CD4-positive, alpha-beta memory T cell (primary cell): ENCODE measurements around the gene REXO5. TPM values are rescaled to one million over a fixed set of nuclear protein-coding genes. Genes with fewer than 3 reads are reported as not detected.

Experiments used
- CTCF ChIA-PET: fragments of 350-600 bp; sonication (Branson Sonifier 250); formaldehyde crosslinking; loops from one replicate; lab custom pipeline; 2021; ENCODE audit warnings: inconsistent platforms; ENCODE audit not compliant: partially characterized antibody; lab: Charles Lee
- POLR2A ChIA-PET: fragments of 350-600 bp; sonication (Branson Sonifier 250); formaldehyde crosslinking; loops from one replicate; lab custom pipeline; 2021; ENCODE audit not compliant: partially characterized antibody; lab: Charles Lee
- DNase-seq, 5 donors: peaks; one replicate each; pipeline versions ENCODE4 v3.0.0 to v3.0.0-alpha.2; 2020 to 2022; ENCODE audit warnings: mixed read lengths in 1 of 5
- H3K27ac ChIP-seq: one replicate; pipeline ENCODE4 v1.7.0; 2013; ENCODE audit warnings: low read depth, low read length
- H3K27me3 ChIP-seq: 2 replicates; pipeline ENCODE4 v1.7.0; 2013; ENCODE audit warnings: mild to moderate bottlenecking, low read length, moderate library complexity; ENCODE audit not compliant: insufficient read depth
- H3K36me3 ChIP-seq: 2 replicates; pipeline ENCODE4 v1.7.0; 2013; ENCODE audit warnings: mild to moderate bottlenecking, low read length, moderate library complexity; ENCODE audit not compliant: insufficient read depth
- H3K4me1 ChIP-seq: 2 replicates; pipeline ENCODE4 v1.7.0; 2013; ENCODE audit warnings: mild to moderate bottlenecking, low read length, moderate library complexity; ENCODE audit not compliant: insufficient read depth
- H3K4me3 ChIP-seq, 2 donors: one replicate each; pipeline ENCODE4 v1.7.0; 2013; ENCODE audit warnings: low read length in 2 of 2, mild to moderate bottlenecking in 1 of 2
- H3K9me3 ChIP-seq, 2 donors: one replicate each; pipeline ENCODE4 v1.7.0; 2013; ENCODE audit warnings: low read length in 2 of 2, control low read depth in 1 of 2; ENCODE audit not compliant: control insufficient read depth in 1 of 2
- H3K27ac Mint-ChIP-seq, 7 donors: one replicate each; pipeline ENCODE4 v1.8.0; 2020 to 2021; ENCODE audit warnings: mixed read lengths in 7 of 7, mild to moderate bottlenecking in 6 of 7, inconsistent platforms in 3 of 7, moderate library complexity in 3 of 7
- H3K27me3 Mint-ChIP-seq, 2 donors: one replicate each; pipeline ENCODE4 v1.8.0; 2020 to 2021; ENCODE audit warnings: mixed read lengths in 2 of 2
- H3K36me3 Mint-ChIP-seq, 2 donors: one replicate each; pipeline ENCODE4 v1.8.0; 2020 to 2021; ENCODE audit warnings: mixed read lengths in 2 of 2, inconsistent platforms in 1 of 2, mild to moderate bottlenecking in 1 of 2
- H3K4me1 Mint-ChIP-seq, 4 donors: one replicate each; pipeline ENCODE4 v1.8.0; 2020 to 2021; ENCODE audit warnings: mixed read lengths in 4 of 4, mild to moderate bottlenecking in 1 of 4
- H3K4me3 Mint-ChIP-seq, 8 donors: one replicate each; pipeline ENCODE4 v1.8.0; 2020 to 2021; ENCODE audit warnings: mixed read lengths in 8 of 8, mild to moderate bottlenecking in 7 of 8, moderate library complexity in 6 of 8, inconsistent platforms in 3 of 8
- H3K9me3 Mint-ChIP-seq, 8 donors: one replicate each; pipeline ENCODE4 v1.8.0; 2020 to 2021; ENCODE audit warnings: mixed read lengths in 8 of 8, mild to moderate bottlenecking in 5 of 8, inconsistent platforms in 3 of 8, moderate library complexity in 1 of 8
- intact Hi-C: fragments of 100-400 bp; cut with micrococcal nuclease; formaldehyde crosslinking; loops from one replicate; pipeline ENCODE4 v1.15.1; 2023
- polyA plus RNA-seq, 2 donors: library from polyadenylated mRNA; unstranded; fragments of 300-500 nt; fragmentation: Illumina TruSeq; gene quantifications; one replicate each; pipeline ENCODE4 v1.2.3, GENCODE V29; 2021
- total RNA-seq, 2 experiments: library from RNA; stranded (reverse); gene quantifications; one replicate each; pipeline ENCODE4 v1.2.3, GENCODE V29; 2021

REXO5 gene
- total and polyA plus RNA-seq, 4 experiments from 2014 or later: 0.22 to 1.1 (median 0.46) TPM

DNA sequence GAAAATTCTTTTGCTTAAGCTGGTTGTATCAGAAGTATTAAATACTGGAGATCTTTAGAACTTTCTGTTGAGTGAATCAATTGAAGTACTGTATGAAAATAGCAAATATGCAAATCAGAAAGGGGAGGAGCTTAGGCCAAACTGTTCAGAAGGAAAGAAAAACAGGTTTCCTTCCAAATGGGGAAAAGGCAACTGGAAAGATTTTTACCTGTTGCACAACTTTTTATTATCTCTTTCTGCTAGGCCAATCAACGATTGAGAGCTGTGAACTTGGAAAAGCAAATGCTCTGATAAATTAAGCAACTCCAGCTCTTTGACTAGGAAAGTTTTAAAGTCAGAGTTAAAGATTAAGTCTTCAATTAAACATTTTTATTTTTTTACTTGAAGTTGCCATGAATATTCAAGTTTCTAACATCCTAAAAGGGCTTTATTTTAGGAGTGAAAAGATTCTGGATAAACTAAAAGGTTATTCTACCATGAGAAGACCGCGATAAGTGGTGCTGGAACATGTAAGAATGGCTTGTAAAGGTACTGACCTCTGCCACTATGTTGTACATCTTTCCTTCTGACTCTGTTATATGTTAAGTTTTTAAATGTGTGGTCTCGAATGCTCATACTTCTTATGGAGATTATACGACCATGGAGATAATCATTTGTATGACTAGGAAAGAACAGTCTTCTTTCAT lies 77.4 kb downstream of the REXO5 start:
- H3K4me1 Mint-ChIP-seq: peaks cover 22 to 32% (median 27%) of the 10 kb centered on the region in 4 donors
- ChIA-PET POLR2A (interaction anchor here (1.3 kb wide), 1 partner anchor 9 kb away, joined by 6 read pairs; no protein-coding TSS in a partner anchor), CTCF (interaction anchor here (1.2 to 2.6 kb wide), 2 partner anchors 9 to 33 kb away, joined by 8 to 9 read pairs; no protein-coding TSS in a partner anchor)
- H3K27me3 Mint-ChIP-seq: no peaks in the 10 kb centered on the region
- Histone ChIP-seq H3K9me3 (no peaks in the 10 kb centered on the region), H3K4me3 (no peak overlapping the region), H3K27ac (no peak overlapping the region), H3K27me3 (no peaks in the 10 kb centered on the region), H3K4me1 (peaks cover 10% of the 10 kb centered on the region), H3K36me3 (no peaks in the 10 kb centered on the region)
- peak overlapping the region in 2 of 7 donors; percentile 1 to 43 for H3K27ac Mint-ChIP-seq
- intact Hi-C loops: no loop called here
- no peak for DNase-seq
- no peak overlapping the region for H3K4me3 Mint-ChIP-seq
- peaks cover 7 to 8% of the 10 kb centered on the region in 2 donors for H3K36me3 Mint-ChIP-seq
- H3K9me3 Mint-ChIP-seq: no peaks in the 10 kb centered on the region

GRCh38 chr16:20884240-20884556 lies 77.9 kb downstream of the REXO5 start:
- H3K36me3 ChIP-seq: no peaks in the 10 kb centered on the region
- intact Hi-C loops: no loop called here
- POLR2A ChIA-PET: interaction anchor here (1.3 kb wide), 1 partner anchor 10 kb away, joined by 6 read pairs; no protein-coding TSS in a partner anchor

DNA sequence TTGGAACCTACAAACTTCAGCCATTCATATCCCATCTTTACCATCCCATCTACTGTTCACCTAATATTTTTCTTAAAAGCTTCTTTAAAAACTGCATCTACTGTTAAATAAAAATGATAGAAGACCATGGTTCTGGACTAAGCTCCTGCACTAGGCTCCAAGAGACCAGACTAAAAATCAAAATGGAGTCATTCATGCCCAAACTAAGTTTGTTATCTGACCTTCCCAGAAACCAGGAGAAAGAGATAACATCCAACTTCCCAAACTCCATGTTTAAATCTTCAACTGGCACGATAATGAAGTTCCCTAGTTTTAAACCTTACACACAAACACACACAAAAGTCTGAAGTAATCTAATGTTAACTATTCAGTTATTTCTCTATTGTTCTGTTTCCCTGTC lies 80.0 kb downstream of the REXO5 start:
- H3K9me3 ChIP-seq: no peaks in the 10 kb centered on the region
- H3K9me3 Mint-ChIP-seq: no peaks in the 10 kb centered on the region
- no peak overlapping the region for H3K27ac ChIP-seq
- H3K4me3 Mint-ChIP-seq: no peak overlapping the region
- DNase-seq: no peak
- intact Hi-C loops: no loop called here
- H3K27me3 Mint-ChIP-seq: no peaks in the 10 kb centered on the region
- CTCF ChIA-PET: interaction anchor here (1.1 to 2.3 kb wide), 2 partner anchors 12 to 37 kb away, joined by 3 to 10 read pairs; no protein-coding TSS in a partner anchor
- peaks cover 11 to 17% (median 16%) of the 10 kb centered on the region in 4 donors for H3K4me1 Mint-ChIP-seq
- no peaks in the 10 kb centered on the region for H3K36me3 ChIP-seq
- no peaks in the 10 kb centered on the region for H3K27me3 ChIP-seq
- no peak overlapping the region for H3K4me3 ChIP-seq
- POLR2A ChIA-PET: interaction anchor here (1.2 kb wide), 1 partner anchor 14 kb away, joined by 3 read pairs; the partner anchor contains the start of genes DCUN1D3 and LYRM1
- peaks cover 10% of the 10 kb centered on the region for H3K4me1 ChIP-seq
- H3K36me3 Mint-ChIP-seq: peaks cover 14 to 18% of the 10 kb centered on the region in 2 donors
- H3K27ac Mint-ChIP-seq: peak overlapping the region in 2 of 7 donors; percentile 20 to 53

More at GRCh38 chr16:20884240-20884556, 77.9 kb downstream of the REXO5 start:
- no peaks in the 10 kb centered on the region for H3K27me3 ChIP-seq
- Mint-ChIP-seq H3K9me3 (no peaks in the 10 kb centered on the region), H3K27me3 (no peaks in the 10 kb centered on the region), H3K4me1 (peaks cover 20 to 28% (median 25%) of the 10 kb centered on the region in 4 donors), H3K4me3 (no peak overlapping the region), H3K36me3 (peaks cover 7 to 8% of the 10 kb centered on the region in 2 donors), H3K27ac (peak overlapping the region in 3 of 7 donors; percentile 1 to 43 (median 18))
- peaks cover 10% of the 10 kb centered on the region for H3K4me1 ChIP-seq
- DNase-seq: no peak
- no peak overlapping the region for H3K27ac ChIP-seq
- H3K9me3 ChIP-seq: no peaks in the 10 kb centered on the region
- H3K4me3 ChIP-seq: no peak overlapping the region
- CTCF ChIA-PET: interaction anchor here (1.2 to 2.6 kb wide), 2 partner anchors 10 to 34 kb away, joined by 8 to 9 read pairs; no protein-coding TSS in a partner anchor

DNA sequence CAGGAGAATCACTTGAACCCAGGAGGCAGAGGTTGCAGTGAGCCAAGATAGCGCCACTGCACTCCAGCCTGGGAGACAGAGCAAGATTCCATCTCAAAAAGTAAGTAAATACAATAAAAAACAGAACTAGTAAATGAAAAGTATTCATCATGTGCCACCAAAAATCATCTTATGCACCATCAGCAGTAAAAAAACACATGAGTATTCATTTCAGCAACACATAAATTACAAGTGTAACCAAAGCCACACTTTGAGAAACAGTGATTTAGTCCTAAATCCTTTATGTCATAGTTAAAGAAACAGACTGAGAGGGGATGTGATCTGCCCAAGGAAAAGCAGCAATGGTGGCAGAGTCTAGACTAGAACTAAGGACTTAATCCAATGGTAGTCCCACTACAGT lies 80.9 kb downstream of the REXO5 start:
- no peaks in the 10 kb centered on the region for H3K36me3 ChIP-seq
- no peak for DNase-seq
- H3K27me3 ChIP-seq: no peaks in the 10 kb centered on the region
- no peak overlapping the region for H3K4me3 ChIP-seq
- Mint-ChIP-seq H3K9me3 (no peaks in the 10 kb centered on the region), H3K36me3 (peaks cover 19 to 21% of the 10 kb centered on the region in 2 donors), H3K4me3 (no peak overlapping the region), H3K27ac (no peak overlapping the region), H3K4me1 (peaks cover 11 to 21% (median 16%) of the 10 kb centered on the region in 4 donors), H3K27me3 (no peaks in the 10 kb centered on the region)
- POLR2A ChIA-PET: no interaction called here
- no peak overlapping the region for H3K27ac ChIP-seq
- H3K4me1 ChIP-seq: peaks cover 10% of the 10 kb centered on the region
- H3K9me3 ChIP-seq: no peaks in the 10 kb centered on the region
- CTCF ChIA-PET: interaction anchor here (1.1 to 2.3 kb wide), 2 partner anchors 13 to 38 kb away, joined by 3 to 10 read pairs; no protein-coding TSS in a partner anchor
- intact Hi-C loops: no loop called here

- ChIA-PET POLR2A (no interaction called here), CTCF (interaction anchor here (0.7 to 1.1 kb wide), 2 partner anchors 14 to 270 kb away, joined by 4 to 5 read pairs; no protein-coding TSS in a partner anchor)
- H3K27ac ChIP-seq: no peak overlapping the region
- H3K27me3 Mint-ChIP-seq: no peaks in the 10 kb centered on the region
- H3K4me3 Mint-ChIP-seq: no peak overlapping the region
- H3K4me1 ChIP-seq: no peaks in the 10 kb centered on the region
- no peaks in the 10 kb centered on the region for H3K36me3 ChIP-seq
- H3K36me3 Mint-ChIP-seq: peaks cover 14 to 25% of the 10 kb centered on the region in 2 donors
- H3K27ac Mint-ChIP-seq: no peak overlapping the region
- DNase-seq: no peak
- H3K27me3 ChIP-seq: no peaks in the 10 kb centered on the region
- no peak overlapping the region for H3K4me3 ChIP-seq
- intact Hi-C loops: no loop called here
- no peaks in the 10 kb centered on the region for H3K9me3 Mint-ChIP-seq
- H3K4me1 Mint-ChIP-seq: peaks cover 4 to 14% (median 8%) of the 10 kb centered on the region in 4 donors
- no peaks in the 10 kb centered on the region for H3K9me3 ChIP-seq
These were observed 83.4 kb downstream of the REXO5 start for GRCh38 chr16:20889625-20890275.

GRCh38 chr16:20894388-20894787 lies 88.1 kb downstream of the REXO5 start:
- ChIA-PET CTCF (interaction anchor here (1.2 kb wide), 1 partner anchor 20 kb away, joined by 3 read pairs; no protein-coding TSS in a partner anchor), POLR2A (no interaction called here)
- DNase-seq: no peak
- no peak overlapping the region for H3K4me3 ChIP-seq
- intact Hi-C loops: no loop called here
- H3K4me3 Mint-ChIP-seq: no peak overlapping the region
- no peaks in the 10 kb centered on the region for H3K27me3 ChIP-seq
- no peaks in the 10 kb centered on the region for H3K36me3 ChIP-seq
- H3K36me3 Mint-ChIP-seq: peaks cover 14 to 30% of the 10 kb centered on the region in 2 donors
- H3K9me3 Mint-ChIP-seq: no peaks in the 10 kb centered on the region
- no peak overlapping the region for H3K27ac Mint-ChIP-seq
- no peaks in the 10 kb centered on the region for H3K9me3 ChIP-seq
- H3K27ac ChIP-seq: no peak overlapping the region
- H3K4me1 Mint-ChIP-seq: peaks cover 15 to 22% (median 16%) of the 10 kb centered on the region in 4 donors
- H3K27me3 Mint-ChIP-seq: no peaks in the 10 kb centered on the region
- H3K4me1 ChIP-seq: peaks cover 9% of the 10 kb centered on the region
